GM18868 (cell line): Measurements from ENCODE around the gene GSTP1.
"Not testable (repeated sequence)": the region's sequence is repeated elsewhere in the genome, so short reads cannot be mapped to it uniquely, and the experiment has no call there.

Experiments
- ATAC-seq: cut with Tn5 transposase; IDR thresholded peaks from one replicate; pipeline ENCODE4 v1.9.1; 2021; ENCODE audit warnings: mild to moderate bottlenecking, moderate library complexity; ENCODE audit not compliant: unreplicated experiment

GSTP1 gene

DNA sequence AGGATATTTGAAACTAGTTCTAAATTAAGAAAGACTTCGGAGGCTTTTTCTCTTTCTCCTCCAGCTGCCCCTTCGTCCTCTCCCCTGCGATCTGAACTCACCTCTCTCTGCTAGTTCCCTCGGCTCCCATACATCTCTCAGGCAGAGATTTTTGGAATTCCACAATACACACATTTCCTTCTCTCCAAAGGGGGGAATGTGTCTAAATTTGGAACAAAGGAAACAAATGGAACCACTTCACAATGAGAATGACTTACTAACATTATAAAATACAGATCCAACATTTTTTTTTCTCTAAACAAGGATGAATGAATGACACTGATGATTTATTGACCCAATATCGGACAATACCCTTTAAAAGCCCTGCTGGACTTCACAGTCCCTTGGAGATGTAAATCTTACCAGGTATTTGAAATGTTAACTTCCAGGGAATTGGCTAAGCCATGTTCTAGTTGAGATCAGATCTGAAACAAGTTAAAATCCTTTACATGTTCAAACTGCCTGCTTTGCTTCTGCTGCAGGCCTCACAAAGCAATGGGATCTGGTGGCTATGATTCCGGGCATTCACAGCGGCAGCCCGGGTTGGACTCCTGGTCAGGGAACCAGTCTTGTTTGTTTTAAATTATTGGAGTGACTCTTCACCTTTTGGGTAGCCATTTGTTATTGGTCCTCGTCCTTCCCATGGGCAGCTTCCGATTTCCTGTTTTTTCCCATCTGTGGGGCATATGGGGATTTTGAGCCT, 20.5 kb upstream of the GSTP1 start:
- no peak for ATAC-seq

DNA sequence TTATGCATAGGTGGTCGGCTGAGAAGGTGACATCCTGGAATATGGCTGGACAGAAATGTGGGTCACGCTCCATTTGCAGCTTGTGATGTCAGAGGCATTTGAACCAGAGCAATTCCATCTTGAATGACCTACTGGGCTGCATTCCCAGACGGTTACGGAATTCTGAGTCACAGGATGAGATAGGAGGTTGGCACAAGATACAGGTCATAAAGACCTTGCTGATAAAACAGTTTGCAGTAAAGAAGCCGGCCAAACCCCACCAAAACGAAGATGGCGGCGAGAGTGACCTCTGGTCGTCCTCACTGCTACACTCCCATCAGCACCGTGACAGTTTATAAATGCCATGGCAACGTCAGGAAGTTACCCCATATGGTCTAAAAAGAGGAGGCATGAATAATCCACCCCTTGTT, 19.9 kb upstream of the GSTP1 start:
- not testable (repeated sequence) for ATAC-seq

DNA sequence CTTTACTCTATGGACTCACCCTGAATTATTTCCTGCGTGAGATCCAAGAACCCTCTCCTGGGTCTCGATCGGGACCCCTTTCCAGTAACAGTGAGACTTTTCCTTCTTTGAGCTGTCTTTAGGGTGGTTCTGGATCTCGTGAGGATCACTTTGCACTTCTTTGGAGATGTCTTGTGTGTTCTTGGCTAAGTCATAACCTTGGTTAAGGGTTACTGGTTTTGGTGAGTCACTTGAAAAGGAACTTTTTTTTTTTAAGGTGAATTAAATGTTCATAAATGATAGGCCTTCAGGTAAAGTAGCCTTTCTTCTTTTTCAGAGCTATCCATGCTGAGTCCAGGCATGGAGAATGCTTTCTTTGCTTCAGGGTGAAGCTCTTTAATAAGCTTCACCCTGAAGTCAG, 19.4 kb upstream of the GSTP1 start:
- no peak for ATAC-seq

DNA sequence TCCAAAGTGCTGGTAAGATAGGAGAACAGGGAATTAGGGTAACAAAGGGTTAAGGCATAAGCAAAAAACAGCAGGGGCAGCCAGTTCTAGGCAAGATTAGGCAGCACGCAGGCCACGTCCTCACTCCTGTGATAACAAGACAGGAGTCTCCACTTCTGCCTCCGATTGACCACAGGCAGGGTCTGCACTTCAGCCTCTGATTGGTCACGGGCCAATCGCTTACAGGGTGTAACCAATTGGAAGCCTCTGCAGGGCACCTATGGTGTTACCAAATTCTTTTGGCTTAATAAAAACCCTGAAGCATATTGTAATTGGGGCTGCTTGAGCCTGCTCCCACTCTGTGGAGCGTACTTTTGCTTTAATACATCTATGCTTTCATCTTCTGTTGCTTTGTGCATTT, 12.2 kb upstream of the GSTP1 start:
- ATAC-seq: no peak

DNA sequence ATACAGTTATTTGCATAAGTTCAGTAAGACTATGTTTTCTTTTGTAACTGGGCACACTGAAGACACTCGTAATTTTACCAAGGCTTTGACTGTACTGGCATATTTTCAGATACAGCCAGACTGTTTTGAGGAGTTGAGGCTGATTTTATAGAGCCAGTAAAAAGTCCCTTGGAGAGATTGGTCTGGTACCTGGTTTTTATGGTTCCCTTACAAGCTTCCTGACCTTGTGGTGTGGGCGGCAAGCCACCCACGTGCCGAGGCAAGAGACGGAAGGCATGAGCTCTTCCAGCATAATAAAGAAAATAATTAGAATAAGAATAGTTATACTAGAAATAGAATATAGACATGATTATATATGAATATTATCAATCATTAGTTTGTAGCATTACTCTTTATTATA, 11.3 kb upstream of the GSTP1 start:
- ATAC-seq: no peak

DNA sequence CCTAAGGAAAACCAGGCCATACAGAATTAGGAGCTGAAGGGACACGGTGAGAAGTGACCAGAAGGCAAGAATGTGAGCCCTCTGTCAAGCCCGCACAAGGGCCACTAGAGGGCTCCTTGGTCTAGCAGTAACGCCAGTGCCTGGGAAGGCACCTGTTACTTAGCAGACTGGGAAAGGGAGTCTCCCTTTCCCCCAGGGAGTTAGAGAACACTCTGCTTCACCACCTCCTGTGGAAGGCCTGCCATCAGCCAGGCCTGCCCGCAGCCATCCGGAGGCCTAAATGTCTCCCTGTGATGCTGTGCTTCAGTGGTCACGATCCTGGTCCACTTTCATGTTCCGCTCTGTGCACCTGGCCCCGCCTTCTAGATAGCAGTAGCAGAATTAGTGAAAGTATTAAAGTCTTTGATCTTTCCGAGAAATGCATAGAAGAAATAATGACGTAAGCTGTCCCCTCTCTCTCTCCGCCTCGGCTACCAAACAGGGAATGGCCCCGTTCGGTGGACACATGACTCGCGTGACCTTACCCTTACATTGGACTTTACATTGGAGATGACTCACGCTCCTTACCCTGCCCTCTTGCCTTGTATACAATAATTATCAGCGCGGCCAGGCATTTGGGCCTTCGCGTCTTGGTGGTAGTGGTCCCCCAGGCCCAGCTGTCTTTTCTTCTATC, 10.7 kb upstream of the GSTP1 start:
- ATAC-seq: no peak

DNA sequence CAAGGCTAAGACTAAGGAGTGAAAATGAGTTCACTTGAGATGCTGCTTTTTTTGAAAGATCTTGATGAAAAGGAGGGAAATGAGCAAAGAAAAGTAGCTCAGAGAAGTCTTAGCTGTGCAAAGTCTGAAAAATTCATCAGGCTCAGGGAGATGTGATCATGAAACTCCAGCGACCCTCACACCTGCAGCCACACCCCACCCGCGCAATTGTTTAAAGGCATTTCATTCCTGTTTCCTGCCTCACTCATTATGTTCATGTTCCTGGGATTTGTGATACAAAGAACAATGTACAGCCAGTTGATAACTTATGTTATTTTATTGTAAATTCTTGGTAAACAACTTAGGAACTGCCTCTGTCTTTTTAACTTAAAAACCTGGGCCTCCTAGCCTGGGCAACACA, 8.7 kb upstream of the GSTP1 start:
- no peak for ATAC-seq

DNA sequence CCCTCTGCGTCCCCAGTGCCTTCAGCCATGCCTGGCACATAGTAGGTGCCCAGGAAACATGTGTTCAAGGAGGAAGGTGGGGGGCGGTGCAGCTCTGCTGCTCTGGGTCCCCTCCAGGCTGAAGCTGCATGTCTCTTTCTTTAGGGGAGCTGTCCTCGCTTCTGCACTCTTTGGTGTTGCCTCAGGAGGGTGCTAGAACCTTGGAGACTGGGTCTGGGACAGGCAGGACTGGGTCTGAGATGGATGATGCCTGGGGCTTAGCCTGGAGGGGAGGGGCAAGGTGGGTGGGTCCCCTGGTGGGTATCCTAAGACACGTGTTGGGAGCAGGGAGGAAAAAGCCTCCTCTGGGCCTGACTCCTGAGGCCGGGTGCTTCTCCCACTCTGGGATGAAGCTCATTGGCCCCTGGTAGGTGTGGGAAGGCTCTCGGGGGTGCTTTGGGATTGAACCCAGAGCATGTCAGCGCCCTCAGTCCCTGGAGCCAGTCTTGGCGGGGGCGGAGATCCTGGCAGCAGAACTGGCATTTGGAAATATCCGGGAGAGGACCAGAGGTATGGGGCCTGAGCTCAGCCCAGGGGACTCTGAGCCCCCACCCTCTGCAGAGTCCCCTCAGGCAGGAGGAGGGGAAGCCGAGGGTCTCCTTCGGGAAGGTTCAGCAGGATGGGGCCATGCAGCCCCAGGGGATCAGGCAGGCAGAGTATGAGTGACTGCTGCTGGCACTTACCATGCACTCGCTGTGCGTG, 6.7 kb upstream of the GSTP1 start:
- no peak for ATAC-seq

DNA sequence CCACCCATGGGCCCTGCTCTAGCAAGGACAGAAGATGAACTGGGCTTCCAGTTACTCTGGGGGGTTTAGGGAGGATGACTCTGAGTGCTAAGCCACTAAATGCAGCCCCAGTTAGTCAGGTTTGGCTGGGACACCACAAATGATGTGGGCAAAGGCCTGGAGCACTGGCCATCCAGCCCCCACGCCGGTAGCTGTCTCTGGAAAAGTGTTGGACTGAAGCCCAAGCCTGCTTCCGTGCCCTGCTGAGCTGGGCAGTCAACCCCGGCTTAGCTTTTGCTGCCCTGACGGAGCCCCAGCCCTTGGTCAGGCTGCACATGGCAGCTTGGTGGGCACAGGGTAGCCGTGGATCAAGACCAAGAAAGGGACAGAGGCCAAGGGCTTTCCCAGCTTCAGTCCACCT, 5.7 kb upstream of the GSTP1 start:
- no peak for ATAC-seq

DNA sequence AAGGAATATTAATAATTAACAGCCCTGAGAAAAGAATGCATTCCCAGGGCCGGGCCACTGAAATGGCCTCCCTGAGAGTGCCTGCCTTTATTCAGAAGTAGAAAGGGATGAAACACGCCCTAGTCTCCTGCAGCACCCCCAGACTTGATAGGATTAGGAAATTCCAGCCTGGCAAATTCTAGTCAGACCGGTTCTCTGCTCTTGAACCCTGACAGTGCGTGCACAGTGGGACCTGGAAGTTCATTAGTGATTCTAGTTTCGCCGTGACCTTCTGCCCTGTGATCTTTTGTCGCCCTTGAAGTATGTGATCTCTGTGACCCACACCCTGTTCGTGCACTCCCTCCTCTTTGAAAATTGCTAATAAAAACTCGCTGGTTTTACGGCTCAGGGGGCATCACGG, 2.1 kb upstream of the GSTP1 start:
- no peak for ATAC-seq

DNA sequence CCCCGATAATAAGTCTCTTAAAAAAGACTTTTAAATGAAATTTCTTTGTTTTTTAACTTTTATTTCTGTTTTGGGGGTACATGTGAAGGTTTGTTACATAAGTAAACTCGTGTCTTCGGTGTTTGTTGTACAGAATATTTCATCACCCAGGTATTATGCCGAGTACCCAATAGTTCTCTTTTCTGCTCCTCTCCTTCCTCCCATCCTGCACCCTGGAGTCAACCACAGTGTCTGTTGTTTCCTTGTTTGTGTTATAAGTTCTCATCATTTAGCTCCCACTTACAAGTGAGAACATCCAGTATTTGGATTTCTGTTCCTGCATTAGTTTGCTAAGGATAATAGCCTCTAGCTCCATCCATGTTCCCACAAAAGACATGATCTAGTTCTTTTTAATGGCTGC, 1.6 kb upstream of the GSTP1 start:
- no peak for ATAC-seq

DNA sequence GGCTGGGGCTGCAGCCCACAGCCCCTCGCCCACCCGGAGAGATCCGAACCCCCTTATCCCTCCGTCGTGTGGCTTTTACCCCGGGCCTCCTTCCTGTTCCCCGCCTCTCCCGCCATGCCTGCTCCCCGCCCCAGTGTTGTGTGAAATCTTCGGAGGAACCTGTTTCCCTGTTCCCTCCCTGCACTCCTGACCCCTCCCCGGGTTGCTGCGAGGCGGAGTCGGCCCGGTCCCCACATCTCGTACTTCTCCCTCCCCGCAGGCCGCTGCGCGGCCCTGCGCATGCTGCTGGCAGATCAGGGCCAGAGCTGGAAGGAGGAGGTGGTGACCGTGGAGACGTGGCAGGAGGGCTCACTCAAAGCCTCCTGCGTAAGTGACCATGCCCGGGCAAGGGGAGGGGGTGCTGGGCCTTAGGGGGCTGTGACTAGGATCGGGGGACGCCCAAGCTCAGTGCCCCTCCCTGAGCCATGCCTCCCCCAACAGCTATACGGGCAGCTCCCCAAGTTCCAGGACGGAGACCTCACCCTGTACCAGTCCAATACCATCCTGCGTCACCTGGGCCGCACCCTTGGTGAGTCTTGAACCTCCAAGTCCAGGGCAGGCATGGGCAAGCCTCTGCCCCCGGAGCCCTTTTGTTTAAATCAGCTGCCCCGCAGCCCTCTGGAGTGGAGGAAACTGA, 731 bp downstream of the GSTP1 start:
- no peak for ATAC-seq

DNA sequence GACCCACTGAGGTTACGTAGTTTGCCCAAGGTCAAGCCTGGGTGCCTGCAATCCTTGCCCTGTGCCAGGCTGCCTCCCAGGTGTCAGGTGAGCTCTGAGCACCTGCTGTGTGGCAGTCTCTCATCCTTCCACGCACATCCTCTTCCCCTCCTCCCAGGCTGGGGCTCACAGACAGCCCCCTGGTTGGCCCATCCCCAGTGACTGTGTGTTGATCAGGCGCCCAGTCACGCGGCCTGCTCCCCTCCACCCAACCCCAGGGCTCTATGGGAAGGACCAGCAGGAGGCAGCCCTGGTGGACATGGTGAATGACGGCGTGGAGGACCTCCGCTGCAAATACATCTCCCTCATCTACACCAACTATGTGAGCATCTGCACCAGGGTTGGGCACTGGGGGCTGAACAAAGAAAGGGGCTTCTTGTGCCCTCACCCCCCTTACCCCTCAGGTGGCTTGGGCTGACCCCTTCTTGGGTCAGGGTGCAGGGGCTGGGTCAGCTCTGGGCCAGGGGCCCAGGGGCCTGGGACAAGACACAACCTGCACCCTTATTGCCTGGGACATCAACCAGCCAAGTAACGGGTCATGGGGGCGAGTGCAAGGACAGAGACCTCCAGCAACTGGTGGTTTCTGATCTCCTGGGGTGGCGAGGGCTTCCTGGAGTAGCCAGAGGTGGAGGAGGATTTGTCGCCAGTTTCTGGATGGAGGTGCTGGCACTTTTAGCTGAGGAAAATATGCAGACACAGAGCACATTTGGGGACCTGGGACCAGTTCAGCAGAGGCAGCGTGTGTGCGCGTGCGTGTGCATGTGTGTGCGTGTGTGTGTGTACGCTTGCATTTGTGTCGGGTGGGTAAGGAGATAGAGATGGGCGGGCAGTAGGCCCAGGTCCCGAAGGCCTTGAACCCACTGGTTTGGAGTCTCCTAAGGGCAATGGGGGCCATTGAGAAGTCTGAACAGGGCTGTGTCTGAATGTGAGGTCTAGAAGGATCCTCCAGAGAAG, 1.6 kb downstream of the GSTP1 start:
- no peak for ATAC-seq

DNA sequence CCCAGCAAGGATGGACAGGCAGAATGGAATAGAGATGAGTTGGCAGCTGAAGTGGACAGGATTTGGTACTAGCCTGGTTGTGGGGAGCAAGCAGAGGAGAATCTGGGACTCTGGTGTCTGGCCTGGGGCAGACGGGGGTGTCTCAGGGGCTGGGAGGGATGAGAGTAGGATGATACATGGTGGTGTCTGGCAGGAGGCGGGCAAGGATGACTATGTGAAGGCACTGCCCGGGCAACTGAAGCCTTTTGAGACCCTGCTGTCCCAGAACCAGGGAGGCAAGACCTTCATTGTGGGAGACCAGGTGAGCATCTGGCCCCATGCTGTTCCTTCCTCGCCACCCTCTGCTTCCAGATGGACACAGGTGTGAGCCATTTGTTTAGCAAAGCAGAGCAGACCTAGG, 2.3 kb downstream of the GSTP1 start:
- no peak for ATAC-seq

DNA sequence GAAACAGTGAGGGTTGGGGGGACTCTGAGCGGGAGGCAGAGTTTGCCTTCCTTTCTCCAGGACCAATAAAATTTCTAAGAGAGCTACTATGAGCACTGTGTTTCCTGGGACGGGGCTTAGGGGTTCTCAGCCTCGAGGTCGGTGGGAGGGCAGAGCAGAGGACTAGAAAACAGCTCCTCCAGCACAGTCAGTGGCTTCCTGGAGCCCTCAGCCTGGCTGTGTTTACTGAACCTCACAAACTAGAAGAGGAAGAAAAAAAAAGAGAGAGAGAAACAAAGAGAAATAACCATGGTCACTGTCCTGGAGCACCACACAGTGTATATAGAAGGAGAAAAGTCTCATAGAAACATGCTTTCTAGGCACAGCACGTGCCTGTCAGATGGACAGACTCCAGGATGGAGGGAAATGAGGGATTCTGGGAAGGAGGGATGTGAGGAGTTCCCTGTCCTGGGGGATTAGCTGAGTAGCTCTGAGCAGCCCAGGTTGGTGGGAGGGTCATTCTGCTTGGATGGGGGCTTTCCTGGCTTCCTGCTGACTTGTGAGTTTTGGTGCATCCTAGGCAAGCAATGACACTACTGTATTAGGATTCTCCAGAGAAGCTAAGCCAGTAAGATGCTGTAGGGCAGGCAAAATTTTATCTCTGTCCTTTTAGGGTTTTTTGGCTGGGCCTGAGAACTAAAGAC, 3.1 kb downstream of the GSTP1 start:
- no peak for ATAC-seq

DNA sequence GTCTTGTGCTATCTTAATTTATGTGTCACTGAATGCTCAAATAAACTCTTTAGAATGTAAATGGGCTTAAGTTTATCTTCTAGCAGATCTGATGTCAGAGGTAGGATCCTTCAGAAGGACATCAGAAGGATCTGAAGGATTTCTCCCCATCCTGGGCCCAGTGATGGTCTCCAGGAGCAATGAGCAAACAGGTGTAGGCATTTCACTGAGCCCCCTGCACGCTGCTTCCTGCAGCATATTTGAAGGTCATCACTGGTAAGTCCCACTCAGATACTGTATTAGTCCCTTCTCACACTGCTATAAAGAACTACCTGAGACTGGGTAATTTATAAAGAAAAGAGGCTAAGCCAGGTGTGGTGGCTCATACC, 4.5 kb downstream of the GSTP1 start:
- peak; percentile 40 for ATAC-seq

DNA sequence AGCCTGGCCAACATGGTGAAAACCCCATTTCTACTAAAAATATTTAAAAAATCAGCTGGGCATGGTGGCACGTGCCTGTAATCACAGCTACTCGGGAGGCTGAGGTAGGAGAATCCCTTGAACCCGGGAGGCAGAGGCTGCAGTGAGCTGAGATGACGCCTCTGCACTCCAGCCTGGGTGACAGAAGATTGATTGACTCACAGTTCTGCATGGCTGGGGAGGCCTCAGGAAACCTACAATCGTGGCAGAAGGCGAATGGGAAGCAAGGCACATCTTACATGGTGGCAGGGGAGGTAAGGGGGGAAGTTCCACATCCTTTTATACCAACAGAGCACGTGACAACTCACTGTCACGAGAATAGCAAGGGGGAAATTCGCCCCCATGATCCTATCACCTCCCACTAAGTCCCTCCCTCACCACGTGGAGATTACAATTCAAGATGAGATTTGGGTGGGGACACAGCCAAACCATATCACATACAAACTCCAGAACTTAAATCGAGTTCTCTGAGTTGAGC, 5.3 kb downstream of the GSTP1 start:
- not testable (repeated sequence) for ATAC-seq

DNA sequence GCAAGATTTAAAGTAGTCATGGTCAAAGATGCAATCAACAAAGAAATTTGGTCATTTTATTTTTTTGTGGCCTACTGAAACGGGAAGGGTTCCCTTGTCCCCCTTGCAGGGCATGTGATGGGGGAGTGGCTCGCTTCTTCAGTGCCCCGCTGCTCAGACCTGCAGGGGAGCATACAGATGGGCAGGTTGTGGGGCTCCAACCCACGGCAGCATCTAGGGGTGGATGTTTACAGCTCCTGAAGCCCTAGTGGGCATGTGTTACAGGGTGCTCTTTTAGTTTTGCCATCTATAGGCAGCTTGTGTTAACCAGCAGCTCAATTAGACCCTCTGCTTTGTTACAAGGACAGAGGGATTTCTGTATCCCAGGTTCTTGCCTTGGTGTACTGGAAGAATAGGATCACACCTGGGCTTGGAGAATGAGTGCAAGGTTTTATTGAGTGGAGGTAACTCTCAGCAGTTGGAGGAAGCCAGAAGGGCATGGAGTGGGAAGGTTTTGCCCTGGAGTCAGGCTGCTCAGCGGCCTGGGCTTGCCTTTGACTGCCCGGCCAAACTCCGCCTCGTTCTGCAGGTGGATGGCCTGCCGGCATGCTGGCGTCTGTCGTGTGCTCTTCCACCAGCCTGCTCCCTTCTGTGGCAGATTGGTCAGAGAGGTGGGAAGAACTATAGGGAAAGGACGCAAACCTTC, 9.4 kb downstream of the GSTP1 start:
- no peak for ATAC-seq

DNA sequence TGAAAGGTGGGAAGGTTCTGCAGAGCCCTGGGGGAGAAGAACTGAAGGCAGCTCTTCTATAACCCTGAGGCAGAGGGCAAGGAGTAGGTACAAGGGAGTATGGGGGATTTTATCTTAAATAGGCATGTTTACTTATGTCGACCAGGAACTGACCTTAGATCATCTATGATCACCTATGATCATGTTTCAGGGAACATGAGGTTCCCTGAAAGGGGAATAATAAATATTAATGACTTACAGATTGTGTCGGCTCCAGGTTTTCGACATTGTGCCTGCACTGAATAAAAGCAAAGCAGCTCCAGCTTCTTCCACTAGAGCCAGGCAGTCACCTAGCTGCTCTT, 9.9 kb downstream of the GSTP1 start:
- no peak for ATAC-seq
